ENCODE data around the gene PEPD.
"Not testable (repeated sequence)": the region's sequence is repeated elsewhere in the genome, so short reads cannot be mapped to it uniquely, and the experiment has no call there.

PEPD gene

GRCh38 chr19:33559996-33560395 is 38.4 kb upstream of the PEPD start:
- no peak for TF ChIP-seq CTCF (IDR thresholded peaks at IDR 0.05; ENCODE audit: borderline replicate concordance, insufficient read depth, low read depth, low read length)
- no peak overlapping the region for H3K4me3 ChIP-seq (ENCODE audit: low read depth, low read length)

GRCh38 chr19:33558856-33559255 is 37.3 kb upstream of the PEPD start:
- TF ChIP-seq CTCF (IDR thresholded peaks at IDR 0.05; ENCODE audit: borderline replicate concordance, insufficient read depth, low read depth, low read length): no peak
- H3K4me3 ChIP-seq (ENCODE audit: low read depth, low read length): no peak overlapping the region

- no peak for TF ChIP-seq CTCF (IDR thresholded peaks at IDR 0.05; ENCODE audit: borderline replicate concordance, insufficient read depth, low read depth, low read length)
- no peak overlapping the region for H3K4me3 ChIP-seq (ENCODE audit: low read depth, low read length)
Observed at GRCh38 chr19:33558151-33558550, 36.6 kb upstream of the PEPD start.

DNA sequence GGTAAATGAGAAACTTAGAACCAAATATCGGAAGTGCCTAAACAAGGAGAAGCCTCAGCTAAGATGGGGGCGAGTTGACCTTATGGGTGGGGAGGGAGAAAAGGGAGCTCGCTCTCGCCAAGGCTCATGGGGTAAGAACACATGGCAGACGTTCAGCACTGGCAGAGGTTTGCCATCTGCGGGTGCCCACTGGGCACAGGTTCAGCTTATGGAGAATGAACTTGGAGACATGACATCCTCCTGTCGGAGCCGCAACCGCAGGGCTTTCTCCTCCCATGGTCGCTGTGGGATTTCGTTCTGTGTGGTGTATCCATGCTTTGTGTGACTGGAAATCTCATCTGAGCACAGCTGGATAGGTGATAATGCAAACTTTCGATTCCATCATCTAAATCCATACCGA is 36.1 kb upstream of the PEPD start:
- no peak overlapping the region for H3K4me3 ChIP-seq (ENCODE audit: low read depth, low read length)
- no peak for TF ChIP-seq CTCF (IDR thresholded peaks at IDR 0.05; ENCODE audit: borderline replicate concordance, insufficient read depth, low read depth, low read length)

DNA sequence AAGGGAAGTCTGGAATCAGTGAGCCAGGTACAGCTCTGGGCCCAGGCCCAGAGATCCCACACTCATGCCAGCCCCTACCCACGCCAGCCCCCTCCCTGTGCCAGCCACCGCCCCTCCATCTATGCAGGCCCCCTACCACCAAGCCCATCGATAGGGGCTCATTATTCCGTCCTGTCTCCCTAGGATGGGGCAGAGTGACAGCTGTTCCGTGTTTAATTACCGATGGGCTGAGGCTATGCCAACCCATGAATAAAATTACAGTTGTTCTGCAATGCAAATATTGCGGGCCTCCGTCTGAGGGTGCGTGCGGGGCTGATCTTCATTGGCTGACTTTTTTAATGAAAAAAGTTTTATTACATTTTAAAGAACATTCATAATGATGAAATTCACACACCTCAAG is 35.6 kb upstream of the PEPD start:
- H3K4me3 ChIP-seq (ENCODE audit: low read depth, low read length): no peak overlapping the region
- no peak for TF ChIP-seq CTCF (IDR thresholded peaks at IDR 0.05; ENCODE audit: borderline replicate concordance, insufficient read depth, low read depth, low read length)

DNA sequence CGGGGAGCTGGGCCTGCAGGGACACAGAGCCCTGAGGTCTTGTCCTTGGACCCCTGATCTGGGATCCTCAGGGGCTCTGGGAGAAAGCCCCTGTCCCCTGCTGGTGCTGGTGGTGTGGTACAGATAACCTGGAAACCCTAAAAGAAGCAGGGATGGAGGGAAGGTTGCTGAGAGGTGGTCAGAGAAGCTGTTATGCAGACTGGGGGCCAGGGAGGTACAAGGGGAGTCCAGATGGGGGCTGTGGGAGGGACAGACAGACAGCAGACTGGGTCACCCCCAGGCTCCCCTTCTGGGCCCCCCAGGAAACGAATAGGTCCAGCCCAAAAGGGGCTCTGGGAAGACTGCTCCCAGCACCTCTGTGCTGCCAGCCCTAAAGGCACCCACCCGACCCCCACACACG is 34.7 kb upstream of the PEPD start:
- H3K4me3 ChIP-seq (ENCODE audit: low read depth, low read length): no peak overlapping the region
- TF ChIP-seq CTCF (IDR thresholded peaks at IDR 0.05; ENCODE audit: borderline replicate concordance, insufficient read depth, low read depth, low read length): no peak

GRCh38 chr19:33555726-33556125 is 34.1 kb upstream of the PEPD start:
- not testable (repeated sequence) for H3K4me3 ChIP-seq (ENCODE audit: low read depth, low read length)

DNA sequence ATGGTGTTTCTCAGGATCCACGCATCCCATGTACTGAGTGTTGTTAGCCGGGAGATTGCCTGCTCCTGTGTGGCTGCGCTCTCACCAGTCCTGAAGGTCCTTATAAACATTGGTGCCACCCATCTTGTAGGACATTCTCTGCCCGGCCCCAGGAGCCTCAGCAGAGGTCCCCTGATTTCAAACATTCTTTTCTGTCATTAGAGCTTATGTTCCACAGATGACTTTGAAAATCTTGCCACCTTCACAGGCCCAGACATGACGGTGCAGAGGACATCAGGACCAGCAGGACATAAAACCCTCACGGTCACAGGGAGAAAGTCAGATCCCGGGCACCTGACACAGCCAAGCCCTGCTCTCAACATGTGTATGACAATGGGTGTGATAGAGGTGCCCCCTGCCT is 33.2 kb upstream of the PEPD start:
- H3K4me3 ChIP-seq (ENCODE audit: low read depth, low read length): no peak overlapping the region

More for the DNA sequence above, 33.2 kb upstream of the PEPD start:
- no peak for TF ChIP-seq CTCF (IDR thresholded peaks at IDR 0.05; ENCODE audit: borderline replicate concordance, insufficient read depth, low read depth, low read length)

Data from GM12875 (cell line).